Naive B cell (primary cell): ENCODE measurements around the gene TBC1D3B. TPM values are rescaled to one million over a fixed set of nuclear protein-coding genes. Genes with fewer than 3 reads are reported as not detected.
"Not testable (repeated sequence)": the region's sequence is repeated elsewhere in the genome, so short reads cannot be mapped to it uniquely, and the experiment has no call there.

Source experiments
- ATAC-seq, 2 donors: fragments of 150-1000 bp; cut with Tn5 transposase; 2 replicates each; pipeline ENCODE4 v1.10.0; 2021; ENCODE audit warnings: low read depth in 2 of 2, mild to moderate bottlenecking in 2 of 2, moderate library complexity in 2 of 2
- DNase-seq: peaks from one replicate; pipeline ENCODE4 v3.0.0; 2022
- H3K27ac Mint-ChIP-seq, 6 donors: one replicate each; pipeline ENCODE4 v1.8.0; 2020 to 2022; ENCODE audit warnings: mild to moderate bottlenecking in 6 of 6, mixed read lengths in 6 of 6, moderate library complexity in 5 of 6, inconsistent platforms in 2 of 6
- H3K27me3 Mint-ChIP-seq, 3 donors: one replicate each; pipeline ENCODE4 v1.8.0; 2021 to 2022; ENCODE audit warnings: mixed read lengths in 3 of 3, mild to moderate bottlenecking in 1 of 3
- H3K36me3 Mint-ChIP-seq, 2 donors: one replicate each; pipeline ENCODE4 v1.8.0; 2020 to 2022; ENCODE audit warnings: mixed read lengths in 2 of 2, inconsistent platforms in 1 of 2, mild to moderate bottlenecking in 1 of 2
- H3K4me1 Mint-ChIP-seq, 3 donors: one replicate each; pipeline ENCODE4 v1.8.0; 2020 to 2022; ENCODE audit warnings: mixed read lengths in 3 of 3, inconsistent platforms in 1 of 3, mild to moderate bottlenecking in 1 of 3, moderate library complexity in 1 of 3
- H3K4me3 Mint-ChIP-seq, 8 donors: one replicate each; pipeline ENCODE4 v1.8.0; 2020 to 2022; ENCODE audit warnings: mild to moderate bottlenecking in 8 of 8, mixed read lengths in 8 of 8, moderate library complexity in 8 of 8, inconsistent platforms in 2 of 8
- H3K9me3 Mint-ChIP-seq, 7 donors: one replicate each; pipeline ENCODE4 v1.8.0; 2020 to 2022; ENCODE audit warnings: mixed read lengths in 7 of 7, mild to moderate bottlenecking in 5 of 7, inconsistent platforms in 2 of 7, moderate library complexity in 1 of 7
- polyA plus RNA-seq, 6 donors: library from polyadenylated mRNA; unstranded; fragments of 300-500 nt; fragmentation: Illumina TruSeq; gene quantifications; one replicate each; pipeline ENCODE4 v1.2.3, GENCODE V29; 2021; ENCODE audit warnings: low read depth in 6 of 6

Gene TBC1D3B
- polyA plus RNA-seq: under 1 TPM in 1 of 6 donors, not detected in 5; 0.73 TPM

GRCh38 chr17:36176536-36176935 is at the start of gene TBC1D3B:
Gene TBC1D3B (minus strand): TSS chr17:36176636. CDS start chr17:36175050, 1,586 bp downstream.
- H3K9me3 Mint-ChIP-seq, DNase-seq, ATAC-seq, H3K27ac Mint-ChIP-seq, H3K4me1 Mint-ChIP-seq, H3K36me3 Mint-ChIP-seq, H3K4me3 Mint-ChIP-seq: not testable (repeated sequence)
- H3K27me3 Mint-ChIP-seq: peaks cover 5 to 12% (median 11%) of the 10 kb centered on the region in 3 donors

- H3K36me3 Mint-ChIP-seq: peaks cover 0 to 12% of the 10 kb centered on the region in 2 donors
- not testable (repeated sequence) for H3K4me3 Mint-ChIP-seq, H3K4me1 Mint-ChIP-seq, ATAC-seq, DNase-seq
- H3K9me3 Mint-ChIP-seq: peaks cover 0 to 15% (median 5%) of the 10 kb centered on the region in 7 donors
- H3K27me3 Mint-ChIP-seq: peaks cover under 1 to 16% (median 9%) of the 10 kb centered on the region in 3 donors
- peak overlapping the region in 1 of 6 donors; percentile 26 for H3K27ac Mint-ChIP-seq
Measured at GRCh38 chr17:36222967-36223366, 46.5 kb upstream of the TBC1D3B start.

GRCh38 chr17:36221581-36222100 is 45.2 kb upstream of the TBC1D3B start:
- H3K4me1 Mint-ChIP-seq, H3K4me3 Mint-ChIP-seq, DNase-seq, ATAC-seq: not testable (repeated sequence)
- Mint-ChIP-seq H3K27ac (peak overlapping the region in 1 of 6 donors; percentile 23), H3K9me3 (peaks cover 0 to 17% (median 5%) of the 10 kb centered on the region in 7 donors), H3K27me3 (peaks cover 5 to 26% (median 9%) of the 10 kb centered on the region in 3 donors), H3K36me3 (peaks cover 0 to 12% of the 10 kb centered on the region in 2 donors)

- H3K27me3 Mint-ChIP-seq: peaks cover 5 to 29% (median 9%) of the 10 kb centered on the region in 3 donors
- not testable (repeated sequence) for H3K4me3 Mint-ChIP-seq, ATAC-seq, H3K4me1 Mint-ChIP-seq, DNase-seq
- H3K9me3 Mint-ChIP-seq: peaks cover 0 to 17% (median 5%) of the 10 kb centered on the region in 7 donors
- peaks cover 0 to 12% of the 10 kb centered on the region in 2 donors for H3K36me3 Mint-ChIP-seq
- H3K27ac Mint-ChIP-seq: peak overlapping the region in 1 of 6 donors; percentile 66
Measured at GRCh38 chr17:36220737-36221580, 44.5 kb upstream of the TBC1D3B start.

GRCh38 chr17:36219556-36219955 is 43.1 kb upstream of the TBC1D3B start:
- not testable (repeated sequence) for H3K27ac Mint-ChIP-seq, H3K4me1 Mint-ChIP-seq, H3K4me3 Mint-ChIP-seq, DNase-seq, ATAC-seq
- H3K27me3 Mint-ChIP-seq: peaks cover 9 to 34% (median 10%) of the 10 kb centered on the region in 3 donors
- peaks cover 0 to 12% of the 10 kb centered on the region in 2 donors for H3K36me3 Mint-ChIP-seq
- peaks cover 0 to 17% (median 5%) of the 10 kb centered on the region in 7 donors for H3K9me3 Mint-ChIP-seq

- H3K27ac Mint-ChIP-seq: peak overlapping the region in 1 of 6 donors; percentile 54
- ATAC-seq, H3K4me3 Mint-ChIP-seq, DNase-seq: not testable (repeated sequence)
- H3K9me3 Mint-ChIP-seq: peaks cover 0 to 17% (median 5%) of the 10 kb centered on the region in 7 donors
- H3K27me3 Mint-ChIP-seq: peaks cover 15 to 42% (median 15%) of the 10 kb centered on the region in 3 donors
- H3K36me3 Mint-ChIP-seq: peaks cover 0 to 12% of the 10 kb centered on the region in 2 donors
- H3K4me1 Mint-ChIP-seq: peaks cover 17 to 25% (median 18%) of the 10 kb centered on the region in 3 donors
Measured at GRCh38 chr17:36215406-36216308, 39.2 kb upstream of the TBC1D3B start.

- H3K4me1 Mint-ChIP-seq: peaks cover 24 to 32% (median 25%) of the 10 kb centered on the region in 3 donors
Measured at GRCh38 chr17:36214918-36215317, 38.5 kb upstream of the TBC1D3B start.

GRCh38 chr17:36213695-36214094 is 37.3 kb upstream of the TBC1D3B start:
- Mint-ChIP-seq H3K36me3 (peaks cover 0 to 6% of the 10 kb centered on the region in 2 donors), H3K4me3 (no peak overlapping the region), H3K27ac (no peak overlapping the region), H3K4me1 (peaks cover 29 to 37% (median 31%) of the 10 kb centered on the region in 3 donors), H3K9me3 (peaks cover 0 to 10% (median 3%) of the 10 kb centered on the region in 7 donors), H3K27me3 (peaks cover 11 to 39% (median 15%) of the 10 kb centered on the region in 3 donors)
- DNase-seq: no peak
- ATAC-seq: no peak

More at GRCh38 chr17:36214918-36215317, 38.5 kb upstream of the TBC1D3B start:
- Mint-ChIP-seq H3K27me3 (peaks cover 15 to 42% (median 15%) of the 10 kb centered on the region in 3 donors), H3K27ac (no peak overlapping the region), H3K36me3 (peaks cover 0 to 12% of the 10 kb centered on the region in 2 donors), H3K9me3 (peaks cover 0 to 17% (median 5%) of the 10 kb centered on the region in 7 donors), H3K4me3 (no peak overlapping the region)
- ATAC-seq (no peak), DNase-seq (no peak)

- ATAC-seq (no peak), DNase-seq (no peak)
- Mint-ChIP-seq H3K27ac (peak overlapping the region in 2 of 6 donors; percentile 7 to 50), H3K4me1 (peaks cover 29 to 38% (median 31%) of the 10 kb centered on the region in 3 donors), H3K4me3 (no peak overlapping the region), H3K36me3 (no peaks in the 10 kb centered on the region), H3K27me3 (peaks cover 6 to 32% (median 14%) of the 10 kb centered on the region in 3 donors), H3K9me3 (peaks cover 0 to 2% (median 0%) of the 10 kb centered on the region in 7 donors)
Measured at GRCh38 chr17:36212966-36213365, 36.5 kb upstream of the TBC1D3B start.

- DNase-seq (no peak), ATAC-seq (no peak)
- H3K4me3 Mint-ChIP-seq: peak overlapping the region in 1 of 8 donors; percentile 53
- peaks cover 33 to 45% (median 35%) of the 10 kb centered on the region in 3 donors for H3K4me1 Mint-ChIP-seq
- H3K36me3 Mint-ChIP-seq: no peaks in the 10 kb centered on the region
- H3K27me3 Mint-ChIP-seq: peaks cover 6 to 30% (median 13%) of the 10 kb centered on the region in 3 donors
- no peaks in the 10 kb centered on the region for H3K9me3 Mint-ChIP-seq
- peak overlapping the region in 1 of 6 donors; percentile 38 for H3K27ac Mint-ChIP-seq
Measured at GRCh38 chr17:36212272-36212605, 35.8 kb upstream of the TBC1D3B start.

GRCh38 chr17:36211484-36212271 is 35.2 kb upstream of the TBC1D3B start:
- H3K9me3 Mint-ChIP-seq, DNase-seq, H3K36me3 Mint-ChIP-seq, ATAC-seq: not testable (repeated sequence)
- Mint-ChIP-seq H3K27me3 (peaks cover 7 to 31% (median 16%) of the 10 kb centered on the region in 3 donors), H3K4me3 (peak overlapping the region in 5 of 8 donors; percentile 12 to 57 (median 53)), H3K27ac (peak overlapping the region in 4 of 6 donors; percentile 44 to 62 (median 51)), H3K4me1 (peaks cover 38 to 51% (median 41%) of the 10 kb centered on the region in 3 donors)
